ENCODE measurements around the gene PAFAH2.

PAFAH2 gene

DNA sequence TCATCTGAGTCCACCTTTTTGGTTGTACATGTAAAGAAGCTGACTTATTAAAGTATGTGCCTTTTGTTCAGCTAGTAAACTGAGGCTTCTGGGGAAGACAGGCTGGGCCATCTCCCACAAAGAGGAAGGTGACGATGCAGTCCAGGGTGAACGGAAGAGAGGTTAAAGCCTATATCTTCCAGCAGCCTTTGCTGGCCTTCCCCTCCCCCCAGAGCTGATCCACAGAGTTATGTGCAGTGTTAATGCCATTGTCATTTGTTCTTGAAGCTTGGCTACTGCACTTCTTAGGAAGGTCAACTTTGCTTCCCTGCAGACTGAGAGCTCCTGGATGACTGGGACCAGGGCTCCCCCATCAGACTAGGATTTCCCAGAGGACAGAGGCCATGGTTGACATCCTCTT is 45.9 kb upstream of the PAFAH2 start:
- no peak overlapping the region for H3K4me3 ChIP-seq (ENCODE audit: low read depth, low read length)
- TF ChIP-seq, protein P1, sequence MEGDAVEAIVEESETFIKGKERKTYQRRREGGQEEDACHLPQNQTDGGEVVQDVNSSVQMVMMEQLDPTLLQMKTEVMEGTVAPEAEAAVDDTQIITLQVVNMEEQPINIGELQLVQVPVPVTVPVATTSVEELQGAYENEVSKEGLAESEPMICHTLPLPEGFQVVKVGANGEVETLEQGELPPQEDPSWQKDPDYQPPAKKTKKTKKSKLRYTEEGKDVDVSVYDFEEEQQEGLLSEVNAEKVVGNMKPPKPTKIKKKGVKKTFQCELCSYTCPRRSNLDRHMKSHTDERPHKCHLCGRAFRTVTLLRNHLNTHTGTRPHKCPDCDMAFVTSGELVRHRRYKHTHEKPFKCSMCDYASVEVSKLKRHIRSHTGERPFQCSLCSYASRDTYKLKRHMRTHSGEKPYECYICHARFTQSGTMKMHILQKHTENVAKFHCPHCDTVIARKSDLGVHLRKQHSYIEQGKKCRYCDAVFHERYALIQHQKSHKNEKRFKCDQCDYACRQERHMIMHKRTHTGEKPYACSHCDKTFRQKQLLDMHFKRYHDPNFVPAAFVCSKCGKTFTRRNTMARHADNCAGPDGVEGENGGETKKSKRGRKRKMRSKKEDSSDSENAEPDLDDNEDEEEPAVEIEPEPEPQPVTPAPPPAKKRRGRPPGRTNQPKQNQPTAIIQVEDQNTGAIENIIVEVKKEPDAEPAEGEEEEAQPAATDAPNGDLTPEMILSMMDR (IDR thresholded peaks at IDR 0.05; ENCODE audit: borderline replicate concordance, insufficient read depth, low read depth, low read length), result no peak

DNA sequence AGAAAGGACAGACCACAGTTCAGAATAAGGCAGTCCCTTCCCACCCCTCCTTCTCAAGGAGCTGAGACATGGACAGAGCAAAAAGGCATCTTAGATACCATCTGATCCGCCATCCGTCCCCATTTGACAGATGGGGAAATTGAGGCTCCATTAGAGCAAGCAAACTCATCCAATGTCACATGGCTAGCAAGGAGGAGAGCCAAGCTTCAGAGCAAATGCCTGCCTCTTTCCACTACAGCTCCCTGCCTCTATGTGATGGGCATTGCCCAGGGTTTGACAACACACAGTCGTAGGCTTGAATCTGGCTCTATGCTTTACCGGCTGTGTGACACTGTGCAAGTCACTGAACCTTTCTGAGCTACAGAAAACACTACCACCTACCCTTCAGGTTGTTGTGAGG is 44.1 kb upstream of the PAFAH2 start:
- TF ChIP-seq, protein P1 (IDR thresholded peaks at IDR 0.05; ENCODE audit: borderline replicate concordance, insufficient read depth, low read depth, low read length), result no peak
- H3K4me3 ChIP-seq (ENCODE audit: low read depth, low read length), result no peak overlapping the region

GRCh38 chr1:26041401-26041800 is 43.5 kb upstream of the PAFAH2 start:
- no peak overlapping the region for H3K4me3 ChIP-seq (ENCODE audit: low read depth, low read length)
- TF ChIP-seq, protein P1 (IDR thresholded peaks at IDR 0.05; ENCODE audit: borderline replicate concordance, insufficient read depth, low read depth, low read length), result no peak

- TF ChIP-seq, protein P1 (IDR thresholded peaks at IDR 0.05; ENCODE audit: borderline replicate concordance, insufficient read depth, low read depth, low read length), result no peak
- no peak overlapping the region for H3K4me3 ChIP-seq (ENCODE audit: low read depth, low read length)
These were observed 41.0 kb upstream of the PAFAH2 start for GRCh38 chr1:26038904-26039303.

DNA sequence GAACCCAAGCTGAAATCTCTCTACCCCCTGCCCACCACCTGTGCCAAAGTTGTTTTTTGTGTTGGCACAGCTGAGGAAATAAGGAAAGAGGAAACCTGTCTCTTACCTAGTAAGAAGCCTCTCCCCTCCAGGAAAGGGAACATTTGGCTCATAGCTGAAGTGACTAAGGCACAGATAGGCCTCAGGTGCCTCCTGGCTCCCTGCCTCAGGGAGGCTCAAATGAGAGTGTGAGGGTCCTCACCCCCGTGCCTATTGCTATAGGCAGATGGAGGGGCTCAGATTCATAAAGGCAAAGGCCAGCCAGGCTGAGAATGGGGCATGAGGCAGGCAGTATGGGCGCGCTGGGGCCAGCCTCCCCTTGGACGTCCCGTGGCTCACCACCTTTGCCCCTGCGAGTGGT is 40.6 kb upstream of the PAFAH2 start:
- no peak overlapping the region for H3K4me3 ChIP-seq (ENCODE audit: low read depth, low read length)
- TF ChIP-seq, protein P1 (IDR thresholded peaks at IDR 0.05; ENCODE audit: borderline replicate concordance, insufficient read depth, low read depth, low read length), result no peak

DNA sequence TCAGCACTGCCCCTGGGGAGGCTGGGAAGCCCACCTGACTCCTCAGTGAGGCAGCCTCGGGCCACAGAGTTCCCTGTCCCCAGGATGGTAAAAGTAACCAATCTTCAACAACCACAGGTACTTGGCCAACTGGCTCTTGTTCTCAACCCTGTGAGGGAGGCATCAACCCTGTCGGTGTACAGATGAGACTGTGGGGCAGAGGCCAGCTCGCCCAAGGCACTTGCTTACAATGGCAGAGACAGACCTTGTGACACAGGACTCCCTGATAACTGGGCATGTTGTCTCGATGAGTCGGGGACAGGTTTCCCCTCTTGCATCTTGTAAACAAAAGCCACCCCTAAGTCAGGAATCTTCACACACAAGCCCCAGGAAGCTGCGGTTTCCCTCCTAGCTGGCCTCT is 40.0 kb upstream of the PAFAH2 start:
- no peak overlapping the region for H3K4me3 ChIP-seq (ENCODE audit: low read depth, low read length)
- TF ChIP-seq, protein P1 (IDR thresholded peaks at IDR 0.05; ENCODE audit: borderline replicate concordance, insufficient read depth, low read depth, low read length), result no peak

DNA sequence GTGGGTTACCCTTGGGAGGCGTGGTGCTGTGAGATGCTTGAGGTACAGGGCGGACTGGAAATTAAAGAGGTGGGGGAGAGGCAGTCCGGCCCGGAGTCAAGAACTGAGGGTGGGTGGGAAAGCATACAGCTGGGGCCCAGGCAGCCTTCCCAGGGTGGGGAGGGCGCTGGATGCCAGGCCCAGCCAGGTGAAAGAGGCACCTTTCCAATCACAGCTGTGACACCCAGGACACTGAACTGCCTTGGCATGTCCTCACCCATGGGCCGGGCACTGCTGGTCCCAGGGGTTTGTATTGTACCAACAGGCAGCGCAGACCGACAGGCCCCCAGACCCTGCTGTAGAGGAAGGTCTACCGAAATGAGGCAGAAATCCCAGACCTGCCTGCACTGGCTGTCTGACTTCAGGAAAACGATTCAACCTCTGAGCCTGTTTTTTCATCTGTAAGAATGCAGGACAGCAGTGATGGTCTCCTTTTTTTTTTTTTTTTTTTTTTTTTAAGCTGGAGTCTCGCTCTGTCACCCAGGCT is 39.0 kb upstream of the PAFAH2 start:
- no peak overlapping the region for H3K4me3 ChIP-seq (ENCODE audit: low read depth, low read length)
- TF ChIP-seq, protein P1 (IDR thresholded peaks at IDR 0.05; ENCODE audit: borderline replicate concordance, insufficient read depth, low read depth, low read length), result no peak
